Measurements from ENCODE around the gene ARL13B. TPM values are rescaled to one million over a fixed set of nuclear protein-coding genes. Genes with fewer than 3 reads are reported as not detected.

ARL13B gene
- total and polyA plus RNA-seq, 2 donors (not counting 1 experiment from before 2014, with no cell fraction given): 1.3 to 12.9 TPM

DNA sequence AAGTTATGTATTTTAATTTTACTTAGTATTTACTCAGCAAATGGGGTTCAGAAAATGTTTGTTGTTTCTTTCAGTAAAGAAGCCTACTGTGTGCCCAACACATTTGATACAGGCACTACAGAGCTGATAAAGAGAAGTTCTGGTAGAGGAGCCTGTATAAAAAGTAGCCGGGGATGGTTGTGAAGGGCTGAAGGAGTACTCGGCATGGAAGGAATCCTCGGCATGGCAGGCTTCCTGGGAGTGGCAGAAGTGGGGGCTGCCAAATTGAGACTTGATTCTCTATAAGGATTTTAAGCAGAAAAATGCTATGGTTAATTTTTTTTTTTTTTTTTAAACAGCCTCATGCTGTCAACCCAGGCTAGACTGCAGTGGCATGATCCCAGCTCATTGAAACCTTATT lies 9.3 kb downstream of the ARL13B start:
- H3K4me1 Mint-ChIP-seq: no peaks in the 10 kb centered on the region
- H3K4me1 ChIP-seq (ENCODE audit: control insufficient read depth in 2 of 2, insufficient read depth in 2 of 2, low read length in 2 of 2): no peaks in the 10 kb centered on the region
- ATAC-seq (ENCODE audit: low read depth) (no peak), DNase-seq (no peak)
- H3K9me3 Mint-ChIP-seq (ENCODE audit: insufficient read depth): no peaks in the 10 kb centered on the region
- H3K36me3 ChIP-seq (replicated peaks in 1 of 2; ENCODE audit: control extremely low read depth in 1 of 2, control insufficient read depth in 1 of 2, extremely low read depth in 1 of 2, insufficient read depth in 2 of 2, low read length in 1 of 2): no peaks in the 10 kb centered on the region
- H3K4me3 ChIP-seq (ENCODE audit: control extremely low read depth in 1 of 5, extremely low read depth in 1 of 5, insufficient read depth in 1 of 5, low read depth in 2 of 5, low read length in 4 of 5): no peak overlapping the region
- H3K27me3 Mint-ChIP-seq: no peaks in the 10 kb centered on the region
- no peak overlapping the region for H3K4me3 Mint-ChIP-seq
- no peak overlapping the region for H3K4me2 ChIP-seq (replicated peaks; ENCODE audit: low read depth, low read length, poor library complexity, severe bottlenecking)
- H3K27ac Mint-ChIP-seq: no peak overlapping the region
- POLR2A ChIA-PET: no interaction called here
- H3K27ac ChIP-seq (ENCODE audit: low read length in 2 of 2): no peak overlapping the region
- TF ChIP-seq CTCF (IDR thresholded peaks at IDR 0.05): no peak
- TF ChIP-seq EZH2 (IDR thresholded peaks at IDR 0.05; ENCODE audit: borderline replicate concordance, insufficient read depth, low read depth, low read length, poor library complexity, severe bottlenecking): no peak
- intact Hi-C loops (cut with micrococcal nuclease): no loop called here
- WGBS (ENCODE audit: insufficient coverage): 100% methylated on average over 3 of the region's 3 CpGs
- no peak overlapping the region for H2AFZ ChIP-seq (ENCODE audit: insufficient read depth, low read depth, low read length, poor library complexity, severe bottlenecking)
- H3K9ac ChIP-seq (ENCODE audit: low read length): no peak overlapping the region
- H4K20me1 ChIP-seq (ENCODE audit: control insufficient read depth, insufficient read depth, low read length, poor library complexity, severe bottlenecking): no peaks in the 10 kb centered on the region
- H3K9me3 ChIP-seq (ENCODE audit: control extremely low read depth in 1 of 3, control insufficient read depth in 2 of 3, insufficient read depth in 1 of 3, low read length in 2 of 3): no peaks in the 10 kb centered on the region
- peaks cover 3% of the 10 kb centered on the region for H3K79me2 ChIP-seq (ENCODE audit: control insufficient read depth, insufficient read depth, low read length)
- CTCF ChIA-PET: no interaction called here
- H3K27me3 ChIP-seq (replicated peaks in 1 of 4; ENCODE audit: control extremely low read depth in 1 of 4, control insufficient read depth in 3 of 4, insufficient read depth in 4 of 4, low read length in 3 of 4): no peaks in the 10 kb centered on the region

DNA sequence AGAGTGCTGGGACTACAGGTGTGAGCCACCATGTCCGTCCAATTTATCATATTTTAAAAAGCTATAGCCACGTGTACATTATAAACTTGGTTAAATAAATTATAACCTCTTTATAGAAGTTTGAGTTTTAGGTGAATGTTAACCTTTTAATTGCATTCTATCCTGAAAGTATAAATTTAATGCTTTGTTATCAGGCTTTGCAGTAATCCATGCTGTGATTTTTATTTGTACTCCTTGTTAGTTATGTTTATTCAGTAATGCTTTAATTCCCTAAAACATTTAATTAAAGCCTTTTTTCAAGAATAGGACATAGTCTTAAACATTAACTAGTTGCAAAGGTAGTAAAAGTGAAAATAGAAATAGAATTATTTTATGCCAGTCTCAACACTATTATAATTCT lies 11.7 kb downstream of the ARL13B start:
- Histone ChIP-seq H3K27me3 (replicated peaks in 1 of 4; ENCODE audit: control extremely low read depth in 1 of 4, control insufficient read depth in 3 of 4, insufficient read depth in 4 of 4, low read length in 3 of 4) (no peaks in the 10 kb centered on the region), H3K9me3 (ENCODE audit: control extremely low read depth in 1 of 3, control insufficient read depth in 2 of 3, insufficient read depth in 1 of 3, low read length in 2 of 3) (no peaks in the 10 kb centered on the region), H3K36me3 (replicated peaks in 1 of 2; ENCODE audit: control extremely low read depth in 1 of 2, control insufficient read depth in 1 of 2, extremely low read depth in 1 of 2, insufficient read depth in 2 of 2, low read length in 1 of 2) (no peaks in the 10 kb centered on the region), H3K9ac (ENCODE audit: low read length) (no peak overlapping the region), H3K4me2 (replicated peaks; ENCODE audit: low read depth, low read length, poor library complexity, severe bottlenecking) (no peak overlapping the region), H3K4me1 (ENCODE audit: control insufficient read depth in 2 of 2, insufficient read depth in 2 of 2, low read length in 2 of 2) (no peaks in the 10 kb centered on the region), H2AFZ (ENCODE audit: insufficient read depth, low read depth, low read length, poor library complexity, severe bottlenecking) (no peak overlapping the region), H4K20me1 (ENCODE audit: control insufficient read depth, insufficient read depth, low read length, poor library complexity, severe bottlenecking) (no peaks in the 10 kb centered on the region), H3K4me3 (ENCODE audit: control extremely low read depth in 1 of 5, extremely low read depth in 1 of 5, insufficient read depth in 1 of 5, low read depth in 2 of 5, low read length in 4 of 5) (no peak overlapping the region), H3K79me2 (ENCODE audit: control insufficient read depth, insufficient read depth, low read length) (peaks cover 3% of the 10 kb centered on the region), H3K27ac (ENCODE audit: low read length in 2 of 2) (no peak overlapping the region)
- H3K4me1 Mint-ChIP-seq: no peaks in the 10 kb centered on the region
- ChIA-PET CTCF (interaction anchor here (1.1 kb wide), 1 partner anchor 78 kb away, joined by 3 read pairs; no protein-coding TSS in a partner anchor), POLR2A (no interaction called here)
- no peak overlapping the region for H3K27ac Mint-ChIP-seq
- no peak for DNase-seq
- H3K9me3 Mint-ChIP-seq (ENCODE audit: insufficient read depth): no peaks in the 10 kb centered on the region
- no peaks in the 10 kb centered on the region for H3K27me3 Mint-ChIP-seq
- intact Hi-C loops (cut with micrococcal nuclease): no loop called here
- no peak for ATAC-seq (ENCODE audit: low read depth)
- WGBS (ENCODE audit: insufficient coverage): no CpG with 5 or more reads among the region's 2 CpGs
- TF ChIP-seq CTCF (IDR thresholded peaks at IDR 0.05) (no peak), EZH2 (IDR thresholded peaks at IDR 0.05; ENCODE audit: borderline replicate concordance, insufficient read depth, low read depth, low read length, poor library complexity, severe bottlenecking) (no peak)
- no peak overlapping the region for H3K4me3 Mint-ChIP-seq
